DND-41 (cell line): ENCODE results near the gene SLC25A44.
A peak's percentile ranks its signal among the peaks of the same experiment; 100 is the strongest.

Source experiments
- ATAC-seq: fragments of 200-7000 bp; cut with Tn5 transposase; 3 replicates; pipeline ENCODE4 v1.9.1; 2021; ENCODE audit warnings: low read depth; ENCODE audit not compliant: insufficient read depth
- DNase-seq: peaks from one replicate; pipeline ENCODE4 v3.0.0-alpha.2; 2020
- H2AFZ ChIP-seq: 2 replicates; pipeline ENCODE4 v1.6.0; 2012; ENCODE audit warnings: low read depth, low read length
- H3K27ac ChIP-seq: 2 replicates; pipeline ENCODE4 v1.5.1; 2012; ENCODE audit warnings: low read length, inconsistent platforms
- H3K27me3 ChIP-seq: fragments of 200-600 bp; sonication (generic); 2 replicates; pipeline ENCODE4 v1.6.0; 2012; ENCODE audit warnings: low read length, mild to moderate bottlenecking, inconsistent platforms; ENCODE audit not compliant: insufficient read depth, poor library complexity
- H3K36me3 ChIP-seq: 2 replicates; pipeline ENCODE4 v1.5.1; 2012; ENCODE audit warnings: low read length, inconsistent platforms; ENCODE audit not compliant: insufficient read depth
- H3K4me1 ChIP-seq: 2 replicates; pipeline ENCODE4 v1.5.1; 2012; ENCODE audit warnings: mild to moderate bottlenecking, low read length; ENCODE audit not compliant: insufficient read depth
- H3K4me2 ChIP-seq: 2 replicates; pipeline ENCODE4 v1.6.0; 2012; ENCODE audit warnings: mild to moderate bottlenecking, moderate library complexity, low read length, inconsistent platforms; ENCODE audit not compliant: insufficient read depth
- H3K4me3 ChIP-seq, 2 experiments: fragments of 200-600 bp in 1 of 2; shearing (Covaris generic) in 1 of 2; 2 replicates each; pipeline ENCODE4 v1.5.1; 2012 to 2016; ENCODE audit warnings: inconsistent platforms in 2 of 2, low read length in 2 of 2, mild to moderate bottlenecking in 2 of 2, low read depth in 1 of 2, moderate library complexity in 1 of 2
- H3K79me2 ChIP-seq: 2 replicates; pipeline ENCODE4 v1.6.0; 2012; ENCODE audit warnings: low read length, inconsistent platforms; ENCODE audit not compliant: insufficient read depth
- H3K9ac ChIP-seq: 2 replicates; pipeline ENCODE4 v1.6.0; 2012; ENCODE audit warnings: low read depth, mild to moderate bottlenecking, inconsistent platforms, low read length, moderate library complexity
- H3K9me3 ChIP-seq: 2 replicates; pipeline ENCODE4 v1.5.1; 2012; ENCODE audit warnings: low read length, moderate library complexity, mild to moderate bottlenecking, inconsistent platforms; ENCODE audit not compliant: insufficient read depth, severe bottlenecking
- H4K20me1 ChIP-seq: 2 replicates; pipeline ENCODE4 v1.6.0; 2012; ENCODE audit warnings: low read length; ENCODE audit not compliant: insufficient read depth
- EZH2 ChIP-seq: IDR thresholded peaks from 3 replicates; pipeline ENCODE4 v1.6.1; 2012; ENCODE audit warnings: borderline replicate concordance, low read depth, mild to moderate bottlenecking, moderate library complexity, low read length, inconsistent platforms; ENCODE audit not compliant: severe bottlenecking
- TF ChIP-seq, protein P1 (sequence below): IDR thresholded peaks from 2 replicates; pipeline ENCODE4 v1.5.1; 2012; ENCODE audit warnings: borderline replicate concordance, low read length, moderate library complexity, mild to moderate bottlenecking; ENCODE audit not compliant: poor library complexity, severe bottlenecking; ENCODE audit errors: extremely low read depth

SLC25A44 gene

GRCh38 chr1:156248323-156248683 is 54.4 kb downstream of the SLC25A44 start:
- peaks cover 46% of the 10 kb centered on the region for H3K36me3 ChIP-seq
- TF ChIP-seq EZH2 = no peak

GRCh38 chr1:156249593-156249992 is 55.7 kb downstream of the SLC25A44 start:
- ATAC-seq = no peak

More at GRCh38 chr1:156248323-156248683, 54.4 kb downstream of the SLC25A44 start:
- peaks cover 17% of the 10 kb centered on the region for H4K20me1 ChIP-seq
- H3K27ac ChIP-seq = no peak overlapping the region
- DNase-seq = no peak
- no peak overlapping the region for H3K4me3 ChIP-seq
- no peaks in the 10 kb centered on the region for H3K4me1 ChIP-seq
- H2AFZ ChIP-seq = no peak overlapping the region
- no peak overlapping the region for H3K4me2 ChIP-seq
- no peak overlapping the region for H3K9ac ChIP-seq
- H3K79me2 ChIP-seq = no peaks in the 10 kb centered on the region
- ATAC-seq = 0 out of 3 replicates have a peak, but pooled peaks have one; percentile 1
- H3K27me3 ChIP-seq = no peaks in the 10 kb centered on the region
- no peaks in the 10 kb centered on the region for H3K9me3 ChIP-seq

DNA sequence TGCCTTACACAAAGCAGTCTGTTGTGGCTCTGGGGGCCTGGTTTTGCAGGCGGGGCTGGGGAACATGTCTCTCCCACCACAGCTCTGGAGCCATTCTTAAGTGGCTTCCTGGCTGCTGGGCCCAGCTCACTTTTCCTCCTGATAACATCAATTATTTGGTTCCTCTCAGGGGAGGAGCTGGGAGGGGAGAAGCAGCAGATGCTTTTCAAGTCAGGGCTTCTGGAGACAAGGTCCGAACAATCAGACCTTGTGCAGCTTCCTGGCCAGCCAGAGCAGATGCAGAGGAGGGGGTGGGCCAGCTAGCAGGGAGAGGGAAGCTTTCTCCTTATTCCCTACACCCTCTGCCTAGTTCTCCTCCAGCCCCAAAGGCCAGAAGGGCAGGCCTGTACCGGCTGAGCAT is 57.6 kb downstream of the SLC25A44 start:
- Histone ChIP-seq H3K79me2 (no peaks in the 10 kb centered on the region), H3K9ac (no peak overlapping the region), H3K4me2 (no peak overlapping the region), H3K27me3 (no peaks in the 10 kb centered on the region), H3K4me1 (no peaks in the 10 kb centered on the region), H3K27ac (no peak overlapping the region), H2AFZ (no peak overlapping the region), H4K20me1 (peaks cover 16% of the 10 kb centered on the region), H3K9me3 (no peaks in the 10 kb centered on the region), H3K4me3 (no peak overlapping the region), H3K36me3 (peaks cover 71% of the 10 kb centered on the region)
- DNase-seq = no peak
- ATAC-seq = no peak
- TF ChIP-seq, protein P1, sequence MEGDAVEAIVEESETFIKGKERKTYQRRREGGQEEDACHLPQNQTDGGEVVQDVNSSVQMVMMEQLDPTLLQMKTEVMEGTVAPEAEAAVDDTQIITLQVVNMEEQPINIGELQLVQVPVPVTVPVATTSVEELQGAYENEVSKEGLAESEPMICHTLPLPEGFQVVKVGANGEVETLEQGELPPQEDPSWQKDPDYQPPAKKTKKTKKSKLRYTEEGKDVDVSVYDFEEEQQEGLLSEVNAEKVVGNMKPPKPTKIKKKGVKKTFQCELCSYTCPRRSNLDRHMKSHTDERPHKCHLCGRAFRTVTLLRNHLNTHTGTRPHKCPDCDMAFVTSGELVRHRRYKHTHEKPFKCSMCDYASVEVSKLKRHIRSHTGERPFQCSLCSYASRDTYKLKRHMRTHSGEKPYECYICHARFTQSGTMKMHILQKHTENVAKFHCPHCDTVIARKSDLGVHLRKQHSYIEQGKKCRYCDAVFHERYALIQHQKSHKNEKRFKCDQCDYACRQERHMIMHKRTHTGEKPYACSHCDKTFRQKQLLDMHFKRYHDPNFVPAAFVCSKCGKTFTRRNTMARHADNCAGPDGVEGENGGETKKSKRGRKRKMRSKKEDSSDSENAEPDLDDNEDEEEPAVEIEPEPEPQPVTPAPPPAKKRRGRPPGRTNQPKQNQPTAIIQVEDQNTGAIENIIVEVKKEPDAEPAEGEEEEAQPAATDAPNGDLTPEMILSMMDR = no peak
- no peak for TF ChIP-seq EZH2

More at GRCh38 chr1:156249593-156249992, 55.7 kb downstream of the SLC25A44 start:
- no peak for DNase-seq
- Histone ChIP-seq H4K20me1 (peaks cover 17% of the 10 kb centered on the region), H3K9ac (no peak overlapping the region), H3K4me2 (no peak overlapping the region), H3K27me3 (no peaks in the 10 kb centered on the region), H3K79me2 (no peaks in the 10 kb centered on the region), H3K9me3 (no peaks in the 10 kb centered on the region), H2AFZ (no peak overlapping the region), H3K27ac (no peak overlapping the region), H3K4me3 (no peak overlapping the region), H3K4me1 (no peaks in the 10 kb centered on the region), H3K36me3 (peaks cover 59% of the 10 kb centered on the region)
- no peak for TF ChIP-seq EZH2
- TF ChIP-seq, protein P1 = no peak

GRCh38 chr1:156253634-156254033 is 59.7 kb downstream of the SLC25A44 start:
- peaks cover 90% of the 10 kb centered on the region for H3K36me3 ChIP-seq
- no peaks in the 10 kb centered on the region for H3K79me2 ChIP-seq
- H3K9ac ChIP-seq = no peak overlapping the region
- peaks cover 13% of the 10 kb centered on the region for H4K20me1 ChIP-seq
- no peaks in the 10 kb centered on the region for H3K9me3 ChIP-seq
- H2AFZ ChIP-seq = no peak overlapping the region
- no peaks in the 10 kb centered on the region for H3K4me1 ChIP-seq
- H3K27ac ChIP-seq = no peak overlapping the region
- no peak for DNase-seq
- TF ChIP-seq EZH2 = no peak
- TF ChIP-seq, protein P1 = no peak
- no peak overlapping the region for H3K4me2 ChIP-seq
- no peak overlapping the region for H3K4me3 ChIP-seq
- no peaks in the 10 kb centered on the region for H3K27me3 ChIP-seq
- no peak for ATAC-seq
